Measurements from ENCODE around the gene CEP57L1. TPM values are rescaled to one million over a fixed set of nuclear protein-coding genes. Genes with fewer than 3 reads are reported as not detected.

Gene CEP57L1
- total RNA-seq, 1 donor = 43.6 TPM

GRCh38 chr6:109073344-109074132, 21.8 kb upstream of the CEP57L1 start:
- no peak overlapping the region for H3K4me3 ChIP-seq (ENCODE audit: low read depth, low read length)
- TF ChIP-seq CTCF (IDR thresholded peaks at IDR 0.05; ENCODE audit: insufficient read depth, low read depth, low read length) = peak; percentile 61
- peak; percentile 86 for DNase-seq (ENCODE audit: low read depth)

- TF ChIP-seq CTCF (IDR thresholded peaks at IDR 0.05; ENCODE audit: insufficient read depth, low read depth, low read length) = no peak
- no peak overlapping the region for H3K4me3 ChIP-seq (ENCODE audit: low read depth, low read length)
- no peak for DNase-seq (ENCODE audit: low read depth)
Measured at GRCh38 chr6:109074133-109074415, 21.2 kb upstream of the CEP57L1 start.

GRCh38 chr6:109075934-109076333, 19.4 kb upstream of the CEP57L1 start:
- H3K4me3 ChIP-seq (ENCODE audit: low read depth, low read length) = no peak overlapping the region
- TF ChIP-seq CTCF (IDR thresholded peaks at IDR 0.05; ENCODE audit: insufficient read depth, low read depth, low read length) = no peak
- peak; percentile 57 for DNase-seq (ENCODE audit: low read depth)

- H3K4me3 ChIP-seq (ENCODE audit: low read depth, low read length) = no peak overlapping the region
- no peak for TF ChIP-seq CTCF (IDR thresholded peaks at IDR 0.05; ENCODE audit: insufficient read depth, low read depth, low read length)
- no peak for DNase-seq (ENCODE audit: low read depth)
Measured at GRCh38 chr6:109076377-109076776, 18.9 kb upstream of the CEP57L1 start.

- no peak for DNase-seq (ENCODE audit: low read depth)
- no peak for TF ChIP-seq CTCF (IDR thresholded peaks at IDR 0.05; ENCODE audit: insufficient read depth, low read depth, low read length)
- no peak overlapping the region for H3K4me3 ChIP-seq (ENCODE audit: low read depth, low read length)
Measured at GRCh38 chr6:109079981-109080380, 15.3 kb upstream of the CEP57L1 start.

- no peak for DNase-seq (ENCODE audit: low read depth)
- no peak for TF ChIP-seq CTCF (IDR thresholded peaks at IDR 0.05; ENCODE audit: insufficient read depth, low read depth, low read length)
- no peak overlapping the region for H3K4me3 ChIP-seq (ENCODE audit: low read depth, low read length)
Measured at GRCh38 chr6:109081026-109081425, 14.3 kb upstream of the CEP57L1 start.

Measured in fibroblast of villous mesenchyme (primary cell).